ENCODE results near the gene RERE.

DNA sequence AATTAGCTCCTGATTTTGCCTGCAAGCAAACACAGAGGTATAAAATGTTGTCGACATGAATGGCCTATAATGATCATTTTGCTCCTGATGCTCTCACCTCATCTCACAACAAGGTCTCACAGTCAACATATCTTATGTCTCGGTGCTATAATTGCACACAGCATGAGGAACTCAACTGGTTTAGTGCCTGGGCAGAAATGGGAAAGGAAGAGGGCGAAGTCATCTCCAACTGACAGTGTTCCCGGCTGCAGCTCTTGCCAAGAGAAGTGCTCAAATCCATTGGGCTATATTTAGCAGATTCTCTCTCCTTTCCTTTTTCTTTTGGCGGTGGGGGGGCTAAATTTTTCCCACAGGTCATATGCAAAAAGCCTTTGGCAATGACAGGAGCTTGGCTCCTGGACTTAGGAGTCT lies 446.5 kb downstream of the RERE start:
- TF ChIP-seq, protein P1, sequence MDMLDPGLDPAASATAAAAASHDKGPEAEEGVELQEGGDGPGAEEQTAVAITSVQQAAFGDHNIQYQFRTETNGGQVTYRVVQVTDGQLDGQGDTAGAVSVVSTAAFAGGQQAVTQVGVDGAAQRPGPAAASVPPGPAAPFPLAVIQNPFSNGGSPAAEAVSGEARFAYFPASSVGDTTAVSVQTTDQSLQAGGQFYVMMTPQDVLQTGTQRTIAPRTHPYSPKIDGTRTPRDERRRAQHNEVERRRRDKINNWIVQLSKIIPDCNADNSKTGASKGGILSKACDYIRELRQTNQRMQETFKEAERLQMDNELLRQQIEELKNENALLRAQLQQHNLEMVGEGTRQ (CRISPR knock-in tag; IDR thresholded peaks at IDR 0.05): no peak
- TF ChIP-seq, protein P2, sequence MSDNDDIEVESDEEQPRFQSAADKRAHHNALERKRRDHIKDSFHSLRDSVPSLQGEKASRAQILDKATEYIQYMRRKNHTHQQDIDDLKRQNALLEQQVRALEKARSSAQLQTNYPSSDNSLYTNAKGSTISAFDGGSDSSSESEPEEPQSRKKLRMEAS (CRISPR knock-in tag; IDR thresholded peaks at IDR 0.05): no peak
- TF ChIP-seq TEAD4 (CRISPR knock-in tag; IDR thresholded peaks at IDR 0.05) (no peak), CREM (CRISPR knock-in tag; IDR thresholded peaks at IDR 0.05) (no peak), USF1 (CRISPR knock-in tag; IDR thresholded peaks at IDR 0.05) (no peak), ZNF416 (CRISPR knock-in tag; IDR thresholded peaks at IDR 0.05) (no peak), NFE2L1 (CRISPR knock-in tag; IDR thresholded peaks at IDR 0.05) (no peak), CTCF (IDR thresholded peaks at IDR 0.05) (no peak), SP1 (CRISPR knock-in tag; conservative IDR thresholded peaks at IDR 0.05) (no peak), FOXK1 (CRISPR knock-in tag; IDR thresholded peaks at IDR 0.05) (no peak), NR2C2 (CRISPR knock-in tag; IDR thresholded peaks at IDR 0.05) (no peak)
- TF ChIP-seq, protein P3, sequence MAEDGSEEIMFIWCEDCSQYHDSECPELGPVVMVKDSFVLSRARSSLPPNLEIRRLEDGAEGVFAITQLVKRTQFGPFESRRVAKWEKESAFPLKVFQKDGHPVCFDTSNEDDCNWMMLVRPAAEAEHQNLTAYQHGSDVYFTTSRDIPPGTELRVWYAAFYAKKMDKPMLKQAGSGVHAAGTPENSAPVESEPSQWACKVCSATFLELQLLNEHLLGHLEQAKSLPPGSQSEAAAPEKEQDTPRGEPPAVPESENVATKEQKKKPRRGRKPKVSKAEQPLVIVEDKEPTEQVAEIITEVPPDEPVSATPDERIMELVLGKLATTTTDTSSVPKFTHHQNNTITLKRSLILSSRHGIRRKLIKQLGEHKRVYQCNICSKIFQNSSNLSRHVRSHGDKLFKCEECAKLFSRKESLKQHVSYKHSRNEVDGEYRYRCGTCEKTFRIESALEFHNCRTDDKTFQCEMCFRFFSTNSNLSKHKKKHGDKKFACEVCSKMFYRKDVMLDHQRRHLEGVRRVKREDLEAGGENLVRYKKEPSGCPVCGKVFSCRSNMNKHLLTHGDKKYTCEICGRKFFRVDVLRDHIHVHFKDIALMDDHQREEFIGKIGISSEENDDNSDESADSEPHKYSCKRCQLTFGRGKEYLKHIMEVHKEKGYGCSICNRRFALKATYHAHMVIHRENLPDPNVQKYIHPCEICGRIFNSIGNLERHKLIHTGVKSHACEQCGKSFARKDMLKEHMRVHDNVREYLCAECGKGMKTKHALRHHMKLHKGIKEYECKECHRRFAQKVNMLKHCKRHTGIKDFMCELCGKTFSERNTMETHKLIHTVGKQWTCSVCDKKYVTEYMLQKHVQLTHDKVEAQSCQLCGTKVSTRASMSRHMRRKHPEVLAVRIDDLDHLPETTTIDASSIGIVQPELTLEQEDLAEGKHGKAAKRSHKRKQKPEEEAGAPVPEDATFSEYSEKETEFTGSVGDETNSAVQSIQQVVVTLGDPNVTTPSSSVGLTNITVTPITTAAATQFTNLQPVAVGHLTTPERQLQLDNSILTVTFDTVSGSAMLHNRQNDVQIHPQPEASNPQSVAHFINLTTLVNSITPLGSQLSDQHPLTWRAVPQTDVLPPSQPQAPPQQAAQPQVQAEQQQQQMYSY (CRISPR knock-in tag; IDR thresholded peaks at IDR 0.05): no peak
- TF ChIP-seq, protein P4, sequence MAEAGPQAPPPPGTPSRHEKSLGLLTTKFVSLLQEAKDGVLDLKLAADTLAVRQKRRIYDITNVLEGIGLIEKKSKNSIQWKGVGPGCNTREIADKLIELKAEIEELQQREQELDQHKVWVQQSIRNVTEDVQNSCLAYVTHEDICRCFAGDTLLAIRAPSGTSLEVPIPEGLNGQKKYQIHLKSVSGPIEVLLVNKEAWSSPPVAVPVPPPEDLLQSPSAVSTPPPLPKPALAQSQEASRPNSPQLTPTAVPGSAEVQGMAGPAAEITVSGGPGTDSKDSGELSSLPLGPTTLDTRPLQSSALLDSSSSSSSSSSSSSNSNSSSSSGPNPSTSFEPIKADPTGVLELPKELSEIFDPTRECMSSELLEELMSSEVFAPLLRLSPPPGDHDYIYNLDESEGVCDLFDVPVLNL (CRISPR knock-in tag; IDR thresholded peaks at IDR 0.05; ENCODE audit: borderline replicate concordance, low read depth): no peak

Data from WTC11 (cell line).